ENCODE data around the gene CHRNB1.

The CHRNB1 gene

GRCh38 chr17:7479213-7480088, 34.6 kb downstream of the CHRNB1 start, which contains the start of gene ZBTB4 (continued):
- TF ChIP-seq, protein P1, sequence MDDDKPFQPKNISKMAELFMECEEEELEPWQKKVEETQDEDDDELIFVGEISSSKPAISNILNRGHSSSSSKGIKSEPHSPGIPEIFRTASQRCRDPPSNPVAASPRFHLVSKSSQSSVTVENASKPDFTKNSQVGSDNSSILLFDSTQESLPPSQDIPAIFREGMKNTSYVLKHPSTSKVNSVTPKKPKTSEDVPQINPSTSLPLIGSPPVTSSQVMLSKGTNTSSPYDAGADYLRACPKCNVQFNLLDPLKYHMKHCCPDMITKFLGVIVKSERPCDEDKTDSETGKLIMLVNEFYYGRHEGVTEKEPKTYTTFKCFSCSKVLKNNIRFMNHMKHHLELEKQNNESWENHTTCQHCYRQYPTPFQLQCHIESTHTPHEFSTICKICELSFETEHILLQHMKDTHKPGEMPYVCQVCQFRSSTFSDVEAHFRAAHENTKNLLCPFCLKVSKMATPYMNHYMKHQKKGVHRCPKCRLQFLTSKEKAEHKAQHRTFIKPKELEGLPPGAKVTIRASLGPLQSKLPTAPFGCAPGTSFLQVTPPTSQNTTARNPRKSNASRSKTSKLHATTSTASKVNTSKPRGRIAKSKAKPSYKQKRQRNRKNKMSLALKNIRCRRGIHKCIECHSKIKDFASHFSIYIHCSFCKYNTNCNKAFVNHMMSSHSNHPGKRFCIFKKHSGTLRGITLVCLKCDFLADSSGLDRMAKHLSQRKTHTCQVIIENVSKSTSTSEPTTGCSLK (tag by site-specific recombination; IDR thresholded peaks at IDR 0.05) = no peak
- TF ChIP-seq ZSCAN16 (tag by site-specific recombination; IDR thresholded peaks at IDR 0.05) (no peak), ZNF184 (tag by site-specific recombination; IDR thresholded peaks at IDR 0.05) (no peak), ZNF292 (tag by site-specific recombination; IDR thresholded peaks at IDR 0.05; ENCODE audit: borderline replicate concordance, low read depth) (no peak), ZNF830 (tag by site-specific recombination; IDR thresholded peaks at IDR 0.05; ENCODE audit: low read depth) (no peak), SCRT1 (tag by site-specific recombination; IDR thresholded peaks at IDR 0.05; ENCODE audit: borderline replicate concordance) (no peak), BCL11A (tag by site-specific recombination; IDR thresholded peaks at IDR 0.05; ENCODE audit: low read depth) (no peak), ZNF660 (tag by site-specific recombination; IDR thresholded peaks at IDR 0.05) (no peak), ZNF837 (tag by site-specific recombination; IDR thresholded peaks at IDR 0.05) (no peak), ZNF274 (IDR thresholded peaks at IDR 0.05; ENCODE audit: low read length) (no peak), ZNF274 (tag by site-specific recombination; IDR thresholded peaks at IDR 0.05; ENCODE audit: borderline replicate concordance) (no peak), ZNF426 (tag by site-specific recombination; IDR thresholded peaks at IDR 0.05) (no peak), ZBTB44 (tag by site-specific recombination; IDR thresholded peaks at IDR 0.05) (0 out of 2 replicates have a peak, but pooled peaks have one; percentile 19), EGR2 (tag by site-specific recombination; IDR thresholded peaks at IDR 0.05; ENCODE audit: low read depth) (0 out of 2 replicates have a peak, but pooled peaks have one; percentile 1), ZNF121 (tag by site-specific recombination; IDR thresholded peaks at IDR 0.05) (no peak), ZNF513 (tag by site-specific recombination; IDR thresholded peaks at IDR 0.05) (no peak), ZNF621 (tag by site-specific recombination; IDR thresholded peaks at IDR 0.05) (no peak), ZNF223 (tag by site-specific recombination; IDR thresholded peaks at IDR 0.05) (no peak), ZNF664 (tag by site-specific recombination; IDR thresholded peaks at IDR 0.05) (no peak), ZNF449 (tag by site-specific recombination; IDR thresholded peaks at IDR 0.05) (no peak), ZNF747 (tag by site-specific recombination; IDR thresholded peaks at IDR 0.05) (no peak), ZFP41 (tag by site-specific recombination; IDR thresholded peaks at IDR 0.05; ENCODE audit: borderline replicate concordance) (no peak), ZNF600 (tag by site-specific recombination; IDR thresholded peaks at IDR 0.05) (peak; percentile 96), ZNF175 (tag by site-specific recombination; IDR thresholded peaks at IDR 0.05) (no peak), ZNF2 (tag by site-specific recombination; IDR thresholded peaks at IDR 0.05) (peak; percentile 47; the same call in 1 of the 2 replicates), ZNF311 (tag by site-specific recombination; IDR thresholded peaks at IDR 0.05; ENCODE audit: borderline replicate concordance) (no peak), ZNF777 (tag by site-specific recombination; IDR thresholded peaks at IDR 0.05; ENCODE audit: borderline replicate concordance) (peak; percentile 22; the same call in 1 of the 2 replicates)
- TF ChIP-seq, protein P2, sequence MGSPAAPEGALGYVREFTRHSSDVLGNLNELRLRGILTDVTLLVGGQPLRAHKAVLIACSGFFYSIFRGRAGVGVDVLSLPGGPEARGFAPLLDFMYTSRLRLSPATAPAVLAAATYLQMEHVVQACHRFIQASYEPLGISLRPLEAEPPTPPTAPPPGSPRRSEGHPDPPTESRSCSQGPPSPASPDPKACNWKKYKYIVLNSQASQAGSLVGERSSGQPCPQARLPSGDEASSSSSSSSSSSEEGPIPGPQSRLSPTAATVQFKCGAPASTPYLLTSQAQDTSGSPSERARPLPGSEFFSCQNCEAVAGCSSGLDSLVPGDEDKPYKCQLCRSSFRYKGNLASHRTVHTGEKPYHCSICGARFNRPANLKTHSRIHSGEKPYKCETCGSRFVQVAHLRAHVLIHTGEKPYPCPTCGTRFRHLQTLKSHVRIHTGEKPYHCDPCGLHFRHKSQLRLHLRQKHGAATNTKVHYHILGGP (tag by site-specific recombination; IDR thresholded peaks at IDR 0.05) = no peak
